ENCODE measurements around the gene MPP7.

DNA sequence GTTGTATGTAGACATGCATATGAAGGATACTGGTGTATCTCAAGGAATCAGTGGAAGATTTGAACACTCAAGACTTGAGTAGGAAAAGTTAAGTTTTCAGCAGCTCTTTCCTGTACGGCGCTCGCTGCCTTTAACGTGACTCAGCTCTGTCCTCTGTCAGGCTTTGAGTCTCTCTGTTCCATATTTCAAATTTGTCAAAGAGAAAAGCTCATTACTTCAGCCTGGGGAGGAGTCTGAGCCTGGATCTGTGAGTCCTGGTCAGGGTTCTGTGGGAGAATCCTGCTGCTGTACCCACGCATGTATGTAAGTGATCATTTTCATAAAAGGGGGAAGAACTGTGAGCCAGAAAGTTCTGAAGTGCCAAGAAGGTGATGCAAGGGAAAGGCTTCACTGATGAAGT is 13.8 kb upstream of the MPP7 start:
- TF ChIP-seq, protein P1, sequence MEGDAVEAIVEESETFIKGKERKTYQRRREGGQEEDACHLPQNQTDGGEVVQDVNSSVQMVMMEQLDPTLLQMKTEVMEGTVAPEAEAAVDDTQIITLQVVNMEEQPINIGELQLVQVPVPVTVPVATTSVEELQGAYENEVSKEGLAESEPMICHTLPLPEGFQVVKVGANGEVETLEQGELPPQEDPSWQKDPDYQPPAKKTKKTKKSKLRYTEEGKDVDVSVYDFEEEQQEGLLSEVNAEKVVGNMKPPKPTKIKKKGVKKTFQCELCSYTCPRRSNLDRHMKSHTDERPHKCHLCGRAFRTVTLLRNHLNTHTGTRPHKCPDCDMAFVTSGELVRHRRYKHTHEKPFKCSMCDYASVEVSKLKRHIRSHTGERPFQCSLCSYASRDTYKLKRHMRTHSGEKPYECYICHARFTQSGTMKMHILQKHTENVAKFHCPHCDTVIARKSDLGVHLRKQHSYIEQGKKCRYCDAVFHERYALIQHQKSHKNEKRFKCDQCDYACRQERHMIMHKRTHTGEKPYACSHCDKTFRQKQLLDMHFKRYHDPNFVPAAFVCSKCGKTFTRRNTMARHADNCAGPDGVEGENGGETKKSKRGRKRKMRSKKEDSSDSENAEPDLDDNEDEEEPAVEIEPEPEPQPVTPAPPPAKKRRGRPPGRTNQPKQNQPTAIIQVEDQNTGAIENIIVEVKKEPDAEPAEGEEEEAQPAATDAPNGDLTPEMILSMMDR (IDR thresholded peaks at IDR 0.05; ENCODE audit: low read depth, low read length): no peak
- TF ChIP-seq POLR2A (IDR thresholded peaks at IDR 0.05; ENCODE audit: extremely low read depth, insufficient read length): no peak

Measured in NB4 (cell line).